IPS DF 4.7 (cell line): ENCODE measurements around the gene ASB11.

ENCODE experiments used
- DNase-seq: peaks from one replicate; pipeline ENCODE4 v3.0.0-alpha.2; 2013; ENCODE audit warnings: low spot score; ENCODE audit errors: extremely low read depth

The ASB11 gene, protein sequence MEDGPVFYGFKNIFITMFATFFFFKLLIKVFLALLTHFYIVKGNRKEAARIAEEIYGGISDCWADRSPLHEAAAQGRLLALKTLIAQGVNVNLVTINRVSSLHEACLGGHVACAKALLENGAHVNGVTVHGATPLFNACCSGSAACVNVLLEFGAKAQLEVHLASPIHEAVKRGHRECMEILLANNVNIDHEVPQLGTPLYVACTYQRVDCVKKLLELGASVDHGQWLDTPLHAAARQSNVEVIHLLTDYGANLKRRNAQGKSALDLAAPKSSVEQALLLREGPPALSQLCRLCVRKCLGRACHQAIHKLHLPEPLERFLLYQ

DNA sequence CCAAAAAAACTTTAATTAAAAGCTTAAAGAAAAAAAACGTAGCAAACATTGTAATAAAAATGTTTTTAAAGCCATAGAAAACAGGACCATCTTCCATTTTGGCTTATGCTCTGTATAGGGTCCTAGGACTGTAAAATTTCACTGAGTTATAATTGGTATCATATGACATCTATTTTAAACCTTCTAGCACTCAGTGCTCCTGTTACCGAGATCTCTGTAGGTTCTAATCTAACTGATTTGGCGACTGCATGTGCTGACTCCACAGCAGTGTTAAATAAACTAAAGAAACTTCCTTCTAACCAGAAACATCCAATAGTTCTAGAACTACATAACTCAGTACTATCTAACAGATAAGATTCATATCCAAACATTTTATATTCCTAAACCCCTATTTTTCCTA lies at the start of gene ASB11:
Gene ASB11, minus strand, starts transcription at position 132 of the 400 bp plus-strand sequence. Its CDS starts 35 bp downstream, at position 97.
- DNase-seq: no peak

DNA sequence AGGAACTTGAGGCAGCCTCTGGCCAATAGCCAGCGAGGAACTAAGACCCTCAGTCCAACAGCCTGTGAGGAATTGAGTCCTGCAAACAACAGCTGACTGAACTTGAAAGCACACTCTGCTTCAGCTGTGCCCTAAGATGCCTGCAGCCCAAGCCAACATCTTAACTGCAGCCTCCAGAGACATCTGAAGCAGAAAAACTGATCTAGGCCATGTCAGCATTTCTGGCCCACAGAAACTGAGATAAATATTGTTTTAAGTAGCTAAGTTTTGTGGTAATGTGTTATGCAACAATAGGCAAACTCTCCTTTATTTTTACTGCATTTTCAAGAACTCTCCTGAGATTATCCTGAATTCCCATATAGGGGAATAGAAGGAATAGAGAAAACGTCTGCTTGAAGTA lies 44.3 kb upstream of the ASB11 start:
- DNase-seq: no peak

DNA sequence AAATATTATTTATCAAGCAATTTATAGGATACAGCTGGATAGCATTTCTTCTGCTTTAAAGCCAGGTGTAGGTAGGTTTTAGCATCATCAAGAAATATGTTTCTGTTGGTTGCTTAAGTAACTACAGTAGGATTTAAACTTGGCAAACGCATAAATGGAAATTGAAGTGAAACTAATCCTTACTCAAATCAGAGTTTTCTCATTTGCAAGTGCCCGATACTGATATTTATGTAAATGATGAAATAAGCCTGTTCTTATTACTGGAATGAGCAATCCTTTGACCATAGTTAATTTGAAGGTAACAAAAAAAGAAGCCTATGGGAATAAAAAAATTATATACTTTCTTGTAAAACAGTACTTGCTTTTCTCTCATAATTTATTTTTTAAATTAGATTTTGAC lies 43.1 kb upstream of the ASB11 start:
- no peak for DNase-seq

DNA sequence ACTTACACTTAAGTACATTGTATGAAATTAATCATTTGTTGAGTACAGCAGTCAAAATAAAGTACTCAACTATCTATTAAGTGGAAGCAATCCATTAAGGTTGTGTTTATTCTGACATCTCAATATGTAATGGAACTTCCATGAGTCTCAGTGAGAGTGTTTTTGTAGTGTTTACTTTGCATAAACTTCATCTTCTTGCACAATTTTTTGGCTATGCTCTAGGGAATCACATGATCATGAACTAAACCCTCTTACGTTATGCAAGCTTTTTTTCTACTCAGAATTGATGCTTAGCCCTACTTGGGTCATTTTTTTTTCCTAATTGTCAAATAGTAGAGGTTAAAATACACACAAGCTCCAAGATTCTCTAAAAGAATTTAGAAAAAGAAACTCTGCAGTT lies 41.0 kb upstream of the ASB11 start:
- DNase-seq: no peak

DNA sequence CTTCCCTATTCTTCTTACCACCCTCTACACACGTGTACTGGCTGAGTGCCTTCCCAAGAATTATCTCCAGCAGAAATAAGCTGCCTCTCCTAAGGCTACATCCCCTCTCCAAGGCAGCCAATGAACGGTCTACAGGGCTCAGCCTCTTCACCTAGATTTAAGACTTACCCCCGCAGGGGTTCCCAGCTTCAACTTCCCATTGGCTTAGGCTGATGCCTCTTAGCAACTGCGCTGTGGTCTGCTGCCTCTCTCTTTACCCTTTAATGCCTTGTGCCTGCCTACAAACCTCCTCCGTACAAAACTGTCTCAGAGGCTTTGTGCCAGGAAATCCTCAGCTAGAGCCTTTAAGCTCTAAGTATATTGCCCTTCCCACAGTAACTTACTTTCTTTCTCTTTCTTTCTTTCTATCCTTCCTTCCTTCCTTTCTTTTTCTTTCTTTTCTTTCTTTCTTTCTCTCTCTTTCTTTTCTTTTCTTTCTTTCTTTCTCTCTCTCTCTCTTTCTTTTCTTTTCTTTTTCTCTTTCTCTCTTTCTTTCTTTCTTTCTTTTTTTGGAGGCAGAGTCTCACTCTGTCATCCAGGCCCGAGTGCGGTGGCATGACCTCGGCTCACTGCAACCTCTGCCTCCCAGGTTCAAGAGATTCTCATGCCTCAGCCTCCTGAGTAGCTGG lies 35.0 kb upstream of the ASB11 start:
- DNase-seq: no peak

DNA sequence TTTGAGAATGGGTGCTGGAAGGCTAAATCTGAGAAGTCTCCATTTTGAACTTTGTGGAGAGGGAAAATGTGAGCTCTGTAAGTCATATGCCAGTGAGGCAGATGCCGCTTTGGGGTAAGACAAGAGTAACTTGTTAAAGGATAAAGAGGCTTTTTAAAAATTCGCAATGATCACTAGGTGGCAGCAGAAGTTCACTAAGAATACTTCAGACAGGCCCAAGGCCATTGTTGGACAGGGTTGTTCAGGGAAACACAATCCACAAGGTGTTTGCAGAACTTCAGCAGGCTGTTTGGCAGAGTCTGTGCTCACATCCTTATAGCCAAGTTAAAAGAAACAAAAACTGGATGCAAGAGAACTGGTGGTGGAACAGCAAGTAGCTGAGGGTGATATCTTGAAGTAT lies 33.6 kb upstream of the ASB11 start:
- no peak for DNase-seq

DNA sequence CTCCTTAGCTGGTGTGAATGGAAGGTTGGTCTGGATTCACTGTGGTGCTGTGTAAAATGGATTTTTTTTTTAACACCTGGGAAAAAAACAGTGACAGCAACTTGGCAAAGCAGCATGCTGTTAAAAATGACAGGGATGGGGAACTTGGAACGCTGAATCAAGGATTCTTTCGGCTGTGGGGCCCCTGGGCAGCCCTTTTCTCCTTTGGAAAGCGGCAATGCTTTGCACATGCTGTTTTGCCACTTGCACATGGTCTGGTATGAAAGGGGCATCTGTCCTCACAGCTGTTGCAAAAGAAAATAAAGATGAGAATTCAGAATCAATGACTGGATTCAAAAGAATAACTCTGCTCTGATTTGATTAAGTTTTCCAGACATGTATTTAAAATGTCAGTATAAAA lies 30.5 kb upstream of the ASB11 start:
- no peak for DNase-seq

DNA sequence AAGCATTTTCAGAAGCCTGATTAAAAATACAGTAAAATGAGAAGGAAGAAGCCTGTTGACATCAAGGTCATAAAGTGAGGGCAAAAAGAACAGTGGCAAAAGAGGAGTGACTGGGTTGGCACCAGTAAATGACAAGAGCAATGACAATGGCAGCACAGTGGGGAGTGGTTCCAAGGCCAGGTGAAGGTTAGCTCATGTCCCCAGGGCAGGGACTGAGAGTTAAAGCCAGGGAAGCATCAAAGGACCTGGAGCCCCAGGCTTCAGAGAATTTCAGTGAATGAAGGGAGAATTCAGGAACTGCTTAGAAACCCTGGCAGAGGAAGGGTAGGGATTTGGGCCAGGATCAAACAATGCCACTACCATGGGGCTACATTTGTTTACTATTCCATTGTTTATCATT lies 28.7 kb upstream of the ASB11 start:
- no peak for DNase-seq

DNA sequence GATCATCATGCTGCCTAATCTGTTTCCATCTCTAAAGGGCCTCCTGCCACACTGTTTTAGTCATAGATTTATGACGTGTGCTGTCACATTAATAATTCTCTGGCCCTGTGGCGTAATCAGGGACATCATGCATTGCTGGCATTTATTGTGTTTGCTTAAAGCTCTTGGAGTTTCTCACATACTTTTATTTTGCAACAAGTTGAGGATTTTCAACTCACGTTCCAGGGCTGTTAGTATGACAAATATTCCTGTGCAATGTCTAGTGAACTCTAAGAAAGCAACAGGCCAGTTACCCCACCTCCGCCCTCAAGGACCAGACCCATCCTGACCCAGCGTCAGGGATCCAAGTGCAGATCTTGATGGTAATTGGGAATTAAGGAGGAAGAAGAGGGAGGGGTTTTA lies 27.6 kb upstream of the ASB11 start:
- DNase-seq: no peak

DNA sequence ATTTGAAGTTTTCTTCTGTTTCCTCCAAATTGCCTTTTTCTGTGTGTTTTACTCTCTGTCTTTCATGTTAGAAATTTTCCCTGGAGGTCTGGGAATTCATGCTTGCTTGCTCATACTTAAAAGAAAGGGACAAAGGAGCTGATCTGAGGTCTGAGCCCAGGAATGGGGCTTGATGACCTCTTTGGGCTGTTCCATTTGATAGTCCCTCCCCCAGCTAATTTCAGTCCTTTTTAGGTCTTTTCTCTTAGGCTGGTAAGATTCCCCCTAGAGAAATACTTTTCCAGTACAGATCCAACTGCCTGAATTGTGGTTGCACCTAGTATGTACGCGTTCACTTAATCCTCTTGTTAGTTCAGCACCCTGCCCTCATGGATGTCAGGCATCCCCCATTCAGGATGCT lies 25.4 kb upstream of the ASB11 start:
- no peak for DNase-seq

DNA sequence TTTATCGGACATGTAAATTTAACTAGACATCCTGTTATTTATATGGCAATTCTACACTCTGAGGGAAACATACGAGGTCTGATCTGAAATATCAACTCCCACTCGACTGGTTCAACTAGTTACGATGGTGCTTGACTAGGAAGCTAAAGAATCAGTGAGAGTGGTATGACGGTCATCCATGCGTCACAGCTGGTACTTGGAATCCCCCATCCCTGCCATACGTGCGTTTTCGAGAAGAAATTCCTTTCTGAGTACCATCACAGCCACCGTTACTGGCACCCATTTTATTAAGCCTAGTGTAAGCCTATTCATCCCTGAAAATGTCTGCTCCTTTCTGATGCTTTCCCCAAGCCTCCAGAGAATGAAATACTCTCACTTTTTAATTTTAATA lies 20.6 kb upstream of the ASB11 start:
- DNase-seq: no peak

DNA sequence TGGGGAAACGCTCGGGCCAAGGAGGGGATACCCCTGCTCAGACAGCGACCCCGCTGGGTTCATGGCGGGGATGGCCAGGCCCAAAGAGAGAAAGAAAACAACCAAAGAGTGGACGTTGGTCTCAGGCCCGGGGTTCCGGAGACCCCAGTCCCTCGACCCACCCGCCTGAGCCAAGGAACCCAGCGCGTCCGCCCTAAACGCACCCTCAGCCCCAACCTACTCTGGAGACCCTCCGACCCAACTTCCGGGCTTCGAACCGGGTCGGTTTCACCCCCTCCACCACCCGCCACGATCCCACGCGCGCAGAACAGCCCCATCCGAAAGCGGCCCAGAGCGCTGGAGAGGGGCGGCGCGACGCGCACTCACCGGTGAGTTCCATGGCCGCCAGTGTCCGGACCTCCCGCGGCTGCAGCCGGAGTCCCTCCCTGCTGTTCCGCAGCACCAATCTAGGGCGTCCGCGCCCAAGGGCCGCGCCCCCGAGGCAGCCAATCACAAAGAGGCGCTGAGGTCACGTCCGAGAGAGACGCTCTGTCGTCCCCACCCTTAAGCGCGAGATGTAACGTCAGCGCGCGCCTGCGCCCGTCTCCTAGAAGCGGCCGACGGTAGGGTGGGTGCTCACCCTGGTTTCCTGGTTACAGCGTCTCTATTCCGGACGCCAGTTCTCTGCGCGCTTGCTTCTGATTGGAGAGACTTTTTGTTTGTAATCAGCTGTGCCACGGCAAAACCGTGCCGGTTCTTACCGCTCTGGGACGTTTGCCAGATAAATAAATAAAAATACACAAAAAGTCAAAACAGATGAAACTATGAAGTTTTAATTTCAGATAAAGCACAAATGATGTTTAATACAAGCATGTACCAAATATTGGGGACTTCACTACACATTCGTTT lies 19.9 kb upstream of the ASB11 start, which contains the start of gene PIGA:
Gene PIGA, minus strand, starts transcription at position 389 of the 888 bp plus-strand sequence. CDS start 3,593 bp downstream, outside the sequence.
- DNase-seq: peak; percentile 49

DNA sequence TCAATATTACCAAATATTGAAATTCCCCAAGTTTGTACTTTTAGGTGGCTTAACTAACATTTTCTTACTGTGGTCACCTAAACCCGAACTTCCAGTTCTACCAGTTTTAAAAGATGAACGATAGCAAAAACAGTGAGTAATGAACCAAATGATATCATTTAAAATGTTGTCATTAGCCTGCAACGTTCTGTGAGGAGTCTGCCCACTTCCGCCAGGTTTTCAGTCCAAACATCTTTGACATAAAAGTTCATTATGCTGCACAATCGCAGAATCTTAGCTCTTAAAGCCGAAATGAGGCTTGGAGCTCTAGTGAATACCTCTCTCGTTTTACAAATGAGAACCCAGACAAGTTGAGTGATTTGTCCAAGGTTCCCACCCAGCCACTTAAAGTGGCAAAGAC lies 19.1 kb upstream of the ASB11 start:
- DNase-seq: no peak

DNA sequence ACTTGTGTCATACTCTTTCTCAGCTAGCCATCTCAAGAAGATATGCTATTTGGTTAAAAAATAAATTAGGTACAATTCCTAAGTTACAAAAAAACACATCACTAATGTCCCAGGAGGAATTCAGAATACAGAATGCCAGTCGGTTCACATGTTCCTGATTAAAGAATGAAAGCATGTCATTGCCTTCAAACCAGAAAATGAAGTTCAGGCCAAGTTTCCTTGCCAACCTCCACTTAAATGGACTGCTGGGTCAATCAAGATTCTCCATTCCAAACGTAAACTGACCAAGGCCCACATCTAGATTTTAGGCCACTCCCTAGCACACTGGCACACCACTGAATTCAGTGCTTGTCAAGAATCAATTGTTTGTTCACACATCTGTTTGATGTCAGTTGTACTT lies 13.4 kb upstream of the ASB11 start:
- DNase-seq: no peak

DNA sequence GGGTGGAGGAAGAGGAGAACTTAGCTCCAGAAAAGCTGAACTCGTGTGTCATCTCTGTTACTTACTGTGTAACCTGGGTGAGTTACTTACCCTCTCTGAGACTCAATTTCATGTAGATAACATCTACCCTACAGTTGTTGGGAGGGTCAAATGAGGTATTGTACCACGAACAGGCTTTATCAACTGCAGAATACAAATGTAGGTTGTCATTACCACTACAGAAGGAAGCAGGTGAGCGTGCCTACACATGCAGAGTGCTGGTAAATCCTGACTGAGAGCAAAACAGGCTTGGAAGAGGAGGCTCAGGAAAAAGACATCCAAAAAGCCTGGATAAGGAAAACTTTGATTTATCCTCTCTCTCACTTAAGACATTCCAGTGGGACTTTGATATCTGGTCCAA lies 12.7 kb upstream of the ASB11 start:
- no peak for DNase-seq

DNA sequence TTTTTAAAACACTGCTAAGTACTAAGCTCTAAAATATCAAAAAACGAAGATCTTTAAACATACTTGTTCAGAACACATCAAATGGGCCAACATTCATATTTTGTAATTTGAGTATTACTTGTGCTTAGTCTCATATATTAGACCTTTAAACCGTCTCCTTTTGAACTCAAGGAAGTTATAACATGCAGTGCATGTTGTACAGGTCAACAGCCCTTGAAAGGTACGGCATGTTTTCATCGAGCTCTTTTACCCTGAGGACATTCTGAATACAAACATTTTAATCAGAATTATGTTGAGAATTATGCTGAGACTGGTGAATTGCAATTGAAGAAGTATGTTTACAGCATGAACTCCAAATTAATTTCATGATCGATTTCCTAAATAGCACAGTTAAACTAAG lies 7.0 kb upstream of the ASB11 start:
- no peak for DNase-seq

DNA sequence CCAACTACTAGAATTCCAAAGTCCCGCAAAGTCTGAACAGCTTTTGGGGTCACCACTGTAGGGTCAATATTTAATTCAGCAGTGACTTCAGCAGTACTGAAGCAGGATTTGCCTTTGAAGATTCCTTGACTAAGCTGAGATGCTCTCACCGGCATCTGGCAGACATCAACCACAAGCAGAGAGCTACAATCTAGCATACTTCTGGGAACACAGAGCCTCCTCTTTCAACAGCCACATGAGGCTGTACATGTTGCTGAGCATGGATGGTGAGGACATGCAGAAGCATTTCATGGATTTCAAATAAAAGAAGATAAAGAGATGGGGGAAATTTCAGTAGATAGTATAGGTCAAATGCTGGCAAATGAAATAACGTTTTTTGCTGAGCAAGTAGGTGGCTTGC lies 6.6 kb upstream of the ASB11 start:
- no peak for DNase-seq

DNA sequence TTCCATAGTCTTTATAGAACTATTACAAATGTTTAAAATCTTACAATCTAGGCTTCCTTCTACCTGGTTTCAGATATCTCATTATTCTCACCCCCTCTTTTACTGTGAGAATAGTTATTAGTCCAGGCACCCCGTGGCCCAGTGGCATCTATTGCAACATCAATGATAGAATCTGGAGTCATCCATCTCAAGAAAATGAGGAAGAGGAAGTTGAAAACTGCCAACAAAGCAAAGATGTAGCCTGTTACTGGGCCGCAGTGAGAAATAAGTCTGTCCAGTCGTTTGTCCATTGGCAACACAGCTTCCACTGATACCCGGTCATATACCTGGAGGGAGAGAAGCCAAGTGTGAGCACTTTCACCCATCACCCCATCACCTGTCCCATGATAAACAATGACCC lies 6.0 kb upstream of the ASB11 start:
- no peak for DNase-seq

DNA sequence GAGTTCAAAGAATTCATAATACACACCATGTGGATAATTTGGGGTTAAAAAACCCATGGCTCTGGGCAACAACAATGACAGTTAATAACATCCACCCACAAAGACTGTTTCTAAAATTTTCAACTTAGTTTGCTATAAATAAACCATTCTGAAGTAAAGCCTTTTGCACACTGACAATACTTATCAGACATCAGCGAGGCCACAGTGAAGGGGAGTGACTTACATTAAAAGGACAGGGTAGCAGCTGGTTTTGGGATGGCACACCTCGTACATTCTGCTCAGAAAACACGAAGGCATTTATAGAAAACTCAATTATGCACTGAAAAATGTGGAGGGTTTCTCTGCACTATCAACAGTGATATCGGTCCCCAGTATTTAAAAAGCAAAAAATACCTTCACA lies 4.9 kb upstream of the ASB11 start:
- DNase-seq: no peak

DNA sequence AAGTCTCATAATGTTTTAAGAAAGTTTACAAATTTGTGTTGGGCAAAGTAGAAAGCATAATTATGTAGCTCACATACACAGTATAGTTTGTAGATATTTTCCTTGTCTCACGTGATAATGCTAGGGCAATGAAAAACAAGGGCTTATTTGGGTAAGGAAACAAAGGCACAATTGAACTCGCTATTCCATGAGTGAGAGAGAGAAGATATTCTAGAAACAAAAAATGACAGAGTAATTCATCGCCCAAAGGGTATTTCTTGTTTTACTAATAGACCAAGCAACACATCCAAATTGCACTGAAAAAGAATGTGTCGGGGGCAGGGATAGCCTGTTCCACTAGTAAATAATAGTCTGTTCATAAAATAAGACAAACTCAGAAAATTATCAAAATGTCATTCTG lies 3.6 kb upstream of the ASB11 start:
- DNase-seq: no peak

DNA sequence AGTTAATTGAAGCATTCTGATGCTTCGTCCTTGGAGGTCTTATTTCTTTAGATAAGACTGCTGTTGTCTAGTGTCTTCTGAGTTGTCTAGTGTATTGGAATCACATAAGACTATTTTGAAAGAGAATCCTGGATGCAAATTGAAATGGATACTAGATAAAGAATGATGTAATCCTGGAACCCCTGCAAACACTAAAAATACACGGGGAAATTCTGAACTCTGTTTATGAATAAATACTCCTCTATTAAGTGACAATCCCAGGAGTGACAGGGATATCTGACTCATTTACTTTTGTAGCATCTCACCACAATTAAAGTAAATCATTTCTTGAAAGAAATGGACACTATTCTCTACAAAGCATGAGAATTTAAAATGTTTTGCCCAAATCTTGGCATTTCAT lies 968 bp downstream of the ASB11 start:
- no peak for DNase-seq

DNA sequence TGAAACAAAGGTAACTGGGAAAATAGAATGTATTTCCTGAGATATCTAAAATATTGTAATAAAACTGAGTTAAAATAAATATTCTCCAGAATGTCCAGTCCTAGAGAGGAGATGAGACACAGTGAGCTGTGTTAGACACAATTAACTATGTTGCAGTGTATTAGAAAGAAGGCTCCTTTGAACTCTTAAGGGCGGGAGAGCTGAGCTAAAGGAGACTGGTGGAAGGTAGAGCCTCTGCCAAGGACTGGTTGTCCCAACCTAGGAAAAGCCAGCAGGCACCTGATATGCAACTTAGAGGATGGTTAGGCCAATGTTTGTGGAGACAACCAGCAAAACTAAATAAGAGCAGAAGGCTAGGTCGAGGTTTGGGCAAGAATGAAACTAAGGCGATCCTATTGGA lies 4.3 kb downstream of the ASB11 start:
- DNase-seq: no peak
